Progenitor cell of endocrine pancreas (in vitro differentiated cells): ENCODE data around the gene GLCE. TPM values are rescaled to one million over a fixed set of nuclear protein-coding genes. Genes with fewer than 3 reads are reported as not detected.

Source experiments
- DNase-seq: peaks from one replicate; pipeline ENCODE4 v3.0.0; 2021; ENCODE audit warnings: low spot score; ENCODE audit not compliant: unreplicated experiment
- H3K27ac Mint-ChIP-seq: 2 replicates; pipeline ENCODE4 v1.8.0; 2021; ENCODE audit warnings: mild to moderate bottlenecking, moderate library complexity, mixed read lengths
- H3K27me3 Mint-ChIP-seq: 2 replicates; pipeline ENCODE4 v1.8.0; 2021; ENCODE audit warnings: mixed read lengths
- H3K36me3 Mint-ChIP-seq: 2 replicates; pipeline ENCODE4 v1.8.0; 2022; ENCODE audit warnings: mixed read lengths; ENCODE audit not compliant: insufficient read depth
- H3K4me1 Mint-ChIP-seq: 2 replicates; pipeline ENCODE4 v1.8.0; 2021; ENCODE audit warnings: low read depth, mixed read lengths
- H3K4me3 Mint-ChIP-seq: 2 replicates; pipeline ENCODE4 v1.8.0; 2021; ENCODE audit warnings: low read depth, mild to moderate bottlenecking, moderate library complexity, mixed read lengths
- H3K9me3 Mint-ChIP-seq: 2 replicates; pipeline ENCODE4 v1.8.0; 2021; ENCODE audit warnings: low read depth, mixed read lengths
- CTCF ChIP-seq: fragments of 200-600 bp; sonication (generic); IDR thresholded peaks from one replicate; pipeline ENCODE4 v1.5.0; 2021; ENCODE audit warnings: antibody characterized with exemption, mild to moderate bottlenecking; ENCODE audit not compliant: unreplicated experiment
- total RNA-seq: library from RNA; stranded (reverse); gene quantifications from 2 replicates; pipeline ENCODE4 v1.2.1, GENCODE V29; 2021

Gene GLCE
- total RNA-seq, 1 donor from 2014 or later: 18.0 TPM

GRCh38 chr15:69217381-69217780 lies 56.9 kb downstream of the GLCE start:
- H3K36me3 Mint-ChIP-seq: no peaks in the 10 kb centered on the region
- no peak for TF ChIP-seq CTCF

GRCh38 chr15:69219690-69220089 lies 59.3 kb downstream of the GLCE start:
- Mint-ChIP-seq H3K4me3 (no peak overlapping the region), H3K27me3 (no peaks in the 10 kb centered on the region)
- DNase-seq: no peak

More at GRCh38 chr15:69217381-69217780, 56.9 kb downstream of the GLCE start:
- no peak overlapping the region for H3K4me3 Mint-ChIP-seq
- H3K4me1 Mint-ChIP-seq: peaks cover 8% of the 10 kb centered on the region
- no peak for DNase-seq
- peaks cover 6% of the 10 kb centered on the region for H3K9me3 Mint-ChIP-seq
- no peak overlapping the region for H3K27ac Mint-ChIP-seq
- H3K27me3 Mint-ChIP-seq: no peaks in the 10 kb centered on the region

GRCh38 chr15:69222002-69222474 lies 61.6 kb downstream of the GLCE start:
- no peak for DNase-seq
- Mint-ChIP-seq H3K9me3 (peaks cover 12% of the 10 kb centered on the region), H3K4me1 (peaks cover 3% of the 10 kb centered on the region), H3K27me3 (no peaks in the 10 kb centered on the region), H3K27ac (no peak overlapping the region), H3K4me3 (no peak overlapping the region), H3K36me3 (peaks cover 7% of the 10 kb centered on the region)
- no peak for TF ChIP-seq CTCF

More at GRCh38 chr15:69219690-69220089, 59.3 kb downstream of the GLCE start:
- H3K4me1 Mint-ChIP-seq: peaks cover 11% of the 10 kb centered on the region
- no peak for TF ChIP-seq CTCF
- no peak overlapping the region for H3K27ac Mint-ChIP-seq
- peaks cover 12% of the 10 kb centered on the region for H3K9me3 Mint-ChIP-seq
- peaks cover 7% of the 10 kb centered on the region for H3K36me3 Mint-ChIP-seq

- DNase-seq: no peak
- no peak for TF ChIP-seq CTCF
- H3K9me3 Mint-ChIP-seq: peaks cover 12% of the 10 kb centered on the region
- H3K36me3 Mint-ChIP-seq: peaks cover 8% of the 10 kb centered on the region
- H3K27me3 Mint-ChIP-seq: no peaks in the 10 kb centered on the region
- no peak overlapping the region for H3K27ac Mint-ChIP-seq
- peaks cover 3% of the 10 kb centered on the region for H3K4me1 Mint-ChIP-seq
- H3K4me3 Mint-ChIP-seq: no peak overlapping the region
Measured at GRCh38 chr15:69223083-69223813, 62.8 kb downstream of the GLCE start.

GRCh38 chr15:69224383-69224782 lies 63.9 kb downstream of the GLCE start:
- Mint-ChIP-seq H3K4me3 (no peak overlapping the region), H3K9me3 (peaks cover 12% of the 10 kb centered on the region), H3K27me3 (no peaks in the 10 kb centered on the region), H3K27ac (no peak overlapping the region), H3K4me1 (peaks cover 3% of the 10 kb centered on the region), H3K36me3 (peaks cover 11% of the 10 kb centered on the region)
- no peak for DNase-seq
- TF ChIP-seq CTCF: no peak
